ENCODE results near the gene KRTAP5-6.
"Not testable (repeated sequence)": the region's sequence is repeated elsewhere in the genome, so short reads cannot be mapped to it uniquely, and the experiment has no call there.

Gene KRTAP5-6

DNA sequence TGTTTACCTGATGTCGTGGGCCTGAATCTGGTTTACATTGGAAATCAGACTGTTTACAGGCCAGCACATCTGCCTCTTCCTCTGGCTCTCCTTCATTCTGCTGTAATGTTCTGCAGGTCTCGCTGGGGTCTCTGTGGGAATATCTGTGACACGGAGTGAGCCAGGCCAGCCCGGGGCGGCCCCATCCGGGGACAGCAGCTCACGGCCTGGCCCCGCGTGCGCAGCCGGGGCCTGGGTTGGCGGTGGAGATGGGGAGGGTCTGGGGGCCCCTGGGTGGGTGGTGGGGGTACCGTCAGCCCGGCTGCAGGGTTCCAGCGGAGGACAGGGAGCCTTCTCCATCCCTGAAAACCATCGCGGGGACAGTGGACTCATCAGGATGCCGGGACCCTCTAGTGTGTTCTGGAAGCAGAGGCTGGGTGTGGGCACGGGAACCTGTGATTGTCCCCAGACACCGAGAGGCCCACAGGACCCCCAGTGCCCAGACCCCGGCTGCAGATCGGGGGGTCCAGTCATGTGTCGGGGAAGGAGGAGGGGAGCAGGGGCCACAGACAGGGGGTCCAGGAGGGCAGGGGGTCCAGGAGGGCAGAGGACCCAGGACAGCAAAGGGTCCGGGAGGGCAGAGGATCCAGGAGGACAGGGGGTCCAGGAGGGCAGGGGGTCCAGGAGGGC lies 13.0 kb upstream of the KRTAP5-6 start:
- DNase-seq, result not testable (repeated sequence)

DNA sequence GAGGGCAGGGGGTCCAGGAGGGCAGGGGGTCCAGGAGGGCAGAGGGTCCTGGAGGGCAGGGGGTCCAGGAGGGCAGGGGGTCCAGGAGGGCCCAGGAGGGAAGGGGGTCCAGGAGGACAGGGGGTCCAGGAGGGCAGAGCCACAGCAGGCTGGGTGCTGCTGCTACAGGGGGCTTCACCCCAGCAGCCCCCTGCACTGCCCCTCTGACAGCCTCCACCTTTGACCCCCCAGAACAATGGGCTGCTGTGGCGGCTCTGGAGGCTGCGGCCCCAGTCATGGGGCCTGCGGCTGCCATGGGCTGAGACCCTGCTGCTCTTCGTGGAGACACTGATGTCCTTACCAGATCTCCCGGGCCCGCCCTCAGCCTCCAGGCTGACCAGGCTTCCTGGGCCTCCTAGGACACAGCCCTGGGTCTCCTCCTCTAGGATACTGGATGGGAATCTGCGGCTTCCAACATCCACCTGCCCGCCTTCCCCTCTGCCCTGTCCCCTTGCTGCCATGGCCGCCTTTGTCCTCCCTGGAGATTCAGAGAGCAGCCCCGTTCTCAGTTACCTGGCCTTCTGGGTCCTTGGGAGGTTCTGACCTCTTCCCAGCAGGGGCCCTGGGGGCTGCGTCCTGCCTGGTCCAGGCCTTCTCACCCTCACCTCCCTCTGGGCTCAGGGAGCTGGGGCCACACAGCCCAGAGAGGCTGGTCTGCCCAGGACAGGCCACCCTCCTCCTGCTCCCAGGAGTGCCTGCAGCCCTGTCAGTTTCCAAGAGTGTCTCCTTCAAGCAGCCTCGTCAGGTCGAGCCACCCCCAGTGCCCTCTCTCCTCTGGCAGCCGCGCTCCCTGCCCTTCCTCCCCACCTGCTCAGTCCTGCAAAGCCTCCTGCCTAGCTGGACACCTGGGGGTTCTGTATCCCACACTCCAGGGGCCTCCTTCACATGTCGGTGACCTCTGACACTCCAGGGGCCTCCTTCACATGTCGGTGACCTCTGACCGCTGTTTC lies 11.8 kb upstream of the KRTAP5-6 start:
- DNase-seq, result not testable (repeated sequence)

DNA sequence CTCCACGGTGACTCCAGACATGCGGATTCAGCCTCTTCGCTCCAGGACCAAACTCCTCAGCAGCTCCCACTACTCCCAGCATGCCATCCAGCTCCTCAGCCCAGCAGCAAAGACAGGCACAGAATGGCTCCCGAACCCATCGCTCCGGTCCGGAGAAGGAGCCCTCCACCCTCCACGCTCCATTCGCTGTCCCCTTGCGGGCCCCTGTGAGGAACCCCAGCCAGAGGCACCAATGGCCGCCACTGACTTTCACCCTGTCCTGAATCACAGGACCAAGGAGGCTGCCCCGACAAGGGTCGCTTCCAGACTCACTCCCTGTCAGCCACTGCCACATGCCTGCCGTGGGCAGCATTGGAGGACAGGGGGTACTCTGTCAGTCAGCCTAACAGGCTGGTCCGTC lies 10.8 kb upstream of the KRTAP5-6 start:
- not testable (repeated sequence) for DNase-seq

DNA sequence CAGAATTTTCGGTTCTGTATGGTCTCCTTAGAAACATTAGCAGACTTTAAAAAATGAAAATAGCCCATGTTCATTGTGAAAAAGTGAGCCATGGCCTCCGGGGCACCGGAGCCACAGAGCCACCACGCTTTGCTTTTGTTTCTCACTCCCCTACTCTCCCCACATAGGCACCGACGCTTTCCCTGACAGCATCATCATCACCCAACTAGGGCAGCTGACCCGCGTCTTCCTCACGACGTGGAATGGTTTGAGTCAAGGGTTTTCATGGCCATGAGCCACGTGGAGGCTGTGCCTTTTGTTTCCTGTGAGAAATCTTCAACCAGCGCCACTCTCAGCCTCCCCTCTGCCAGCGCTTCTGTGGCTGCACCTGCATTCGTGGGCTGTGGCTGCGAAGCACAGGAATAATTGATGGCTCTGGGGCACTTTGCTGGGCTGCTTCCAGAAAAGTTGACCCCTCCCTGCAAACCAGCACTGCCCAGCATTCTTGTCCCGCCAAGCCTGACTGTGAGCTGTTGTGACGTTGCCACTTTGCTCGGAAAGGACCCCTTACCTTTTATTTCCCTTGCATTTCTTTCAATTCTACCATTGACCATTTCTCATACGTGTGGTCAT lies 8.6 kb upstream of the KRTAP5-6 start:
- DNase-seq, result not testable (repeated sequence)

DNA sequence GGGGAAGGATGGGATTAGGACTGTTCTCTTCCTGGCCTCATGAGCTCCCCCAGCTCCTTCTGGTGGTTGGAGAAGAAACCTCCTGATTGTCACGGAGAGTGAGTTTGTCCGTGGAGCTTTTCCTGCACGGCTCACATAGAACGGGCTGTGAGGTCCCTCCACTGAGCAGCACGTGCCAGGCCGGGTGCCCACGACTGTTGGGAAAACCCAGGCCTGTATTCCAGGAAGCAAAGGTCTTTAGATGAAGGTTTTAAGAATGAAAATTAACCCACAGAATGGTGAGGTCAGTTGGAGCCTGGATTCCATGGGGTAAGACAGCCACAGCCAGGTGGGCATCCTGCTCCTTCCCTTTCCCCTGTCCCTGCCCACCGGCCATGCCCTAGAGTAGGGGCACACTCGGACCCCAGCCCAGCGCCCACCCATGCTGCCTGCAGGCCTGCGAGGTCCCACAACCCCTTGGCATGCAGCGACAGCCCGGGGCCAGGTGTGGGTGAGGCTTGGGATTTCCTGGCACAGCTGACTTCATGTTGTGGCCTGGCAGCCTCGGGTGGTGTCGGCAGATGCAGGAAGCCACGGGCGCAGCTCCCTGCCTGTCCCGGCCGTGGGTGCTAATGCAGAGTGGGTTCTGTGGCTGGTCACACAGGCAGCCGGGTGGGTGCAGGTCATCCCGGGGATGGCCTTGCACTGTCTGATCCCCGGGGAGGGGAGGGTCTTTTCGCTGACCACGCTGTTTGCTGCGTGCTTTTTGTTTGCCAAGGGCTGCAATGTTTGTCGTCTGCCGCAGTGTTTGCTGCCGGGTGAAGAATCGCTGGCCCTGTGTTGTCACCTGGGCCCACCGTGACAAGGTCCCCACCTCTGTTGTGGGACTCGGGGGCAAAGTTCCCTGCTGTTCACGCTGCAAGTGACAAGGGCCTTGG lies 7.5 kb upstream of the KRTAP5-6 start:
- not testable (repeated sequence) for DNase-seq

DNA sequence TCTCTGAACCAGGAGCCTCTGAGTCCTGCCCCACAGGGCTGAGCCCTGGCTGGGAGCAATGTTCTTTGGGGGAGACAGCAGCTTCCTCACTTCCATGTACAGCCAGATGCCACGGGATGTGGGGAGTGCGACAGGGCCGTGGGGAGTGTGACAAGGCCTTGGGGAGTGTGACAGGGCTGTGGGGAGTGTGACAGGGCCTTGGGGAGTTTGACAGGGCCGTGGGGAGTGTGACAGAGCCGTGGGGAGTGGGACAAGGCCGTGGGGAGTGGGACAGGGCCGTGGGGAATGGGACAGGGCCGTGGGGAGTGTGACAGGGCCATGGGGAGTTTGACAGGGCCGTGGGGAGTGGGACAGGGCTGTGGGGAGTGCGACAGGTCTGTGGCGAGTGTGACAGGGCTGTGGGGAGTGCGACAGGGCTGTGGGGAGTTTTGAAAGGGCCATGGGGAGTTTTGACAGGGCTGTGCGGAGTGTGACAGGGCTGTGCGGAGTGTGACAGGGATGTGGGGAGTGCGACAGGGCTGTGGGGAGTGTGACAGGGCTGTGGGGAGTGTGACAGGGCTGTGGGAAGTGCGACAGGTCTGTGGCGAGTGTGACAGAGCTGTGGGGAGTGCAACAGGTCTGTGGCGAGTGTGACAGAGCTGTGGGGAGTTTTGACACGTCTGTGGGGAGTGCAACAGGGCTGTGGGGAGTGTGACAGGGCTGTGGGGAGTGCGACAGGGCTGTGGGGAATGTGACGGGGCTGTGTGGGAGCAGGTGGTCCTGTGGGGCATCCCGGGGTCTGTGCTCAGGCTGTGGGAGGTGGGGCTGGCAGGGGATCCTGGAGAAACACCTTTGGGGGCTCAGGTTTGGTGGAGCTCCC lies 6.6 kb upstream of the KRTAP5-6 start:
- DNase-seq, result no peak

DNA sequence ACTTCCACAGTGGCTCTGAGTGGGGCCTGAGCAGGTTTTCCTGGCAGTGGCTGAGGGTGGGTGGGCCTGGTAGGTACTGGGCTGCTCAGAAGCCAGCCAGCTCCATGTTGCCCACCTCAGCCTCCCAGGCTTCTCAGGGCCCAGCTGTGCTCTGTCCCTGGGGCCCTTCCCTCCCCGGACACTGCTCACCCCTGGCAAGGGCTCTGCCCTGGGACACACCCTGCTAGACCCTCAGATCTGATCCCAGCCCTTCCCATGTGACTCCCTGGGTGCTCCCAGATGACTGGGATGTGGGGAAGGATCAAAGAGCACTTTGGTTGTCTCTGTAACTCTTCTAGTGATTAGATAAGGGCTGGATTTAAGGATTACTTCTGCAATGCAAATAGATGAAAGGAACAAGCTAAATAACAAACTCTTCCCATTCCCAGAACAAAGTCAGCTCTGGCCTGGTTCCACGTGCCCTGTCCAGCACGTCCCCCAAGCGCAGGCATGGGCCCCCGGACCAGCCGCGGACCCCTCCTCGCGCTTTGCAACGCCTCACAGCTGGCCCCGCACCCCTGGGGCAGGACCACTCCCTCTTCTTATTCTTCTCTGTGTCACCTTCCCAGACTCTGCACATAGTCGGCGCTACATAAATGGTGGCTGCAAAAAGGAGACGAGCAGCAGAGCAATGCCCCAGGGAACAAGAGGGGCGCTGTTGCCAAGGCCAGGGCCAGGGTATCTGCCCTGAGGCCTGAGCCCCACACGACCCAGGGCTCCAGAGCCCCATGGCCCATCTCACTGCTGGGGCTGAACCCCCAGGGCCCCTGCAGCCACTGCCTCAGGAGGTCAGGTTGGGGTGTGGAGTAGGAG lies 5.7 kb upstream of the KRTAP5-6 start:
- no peak for DNase-seq

DNA sequence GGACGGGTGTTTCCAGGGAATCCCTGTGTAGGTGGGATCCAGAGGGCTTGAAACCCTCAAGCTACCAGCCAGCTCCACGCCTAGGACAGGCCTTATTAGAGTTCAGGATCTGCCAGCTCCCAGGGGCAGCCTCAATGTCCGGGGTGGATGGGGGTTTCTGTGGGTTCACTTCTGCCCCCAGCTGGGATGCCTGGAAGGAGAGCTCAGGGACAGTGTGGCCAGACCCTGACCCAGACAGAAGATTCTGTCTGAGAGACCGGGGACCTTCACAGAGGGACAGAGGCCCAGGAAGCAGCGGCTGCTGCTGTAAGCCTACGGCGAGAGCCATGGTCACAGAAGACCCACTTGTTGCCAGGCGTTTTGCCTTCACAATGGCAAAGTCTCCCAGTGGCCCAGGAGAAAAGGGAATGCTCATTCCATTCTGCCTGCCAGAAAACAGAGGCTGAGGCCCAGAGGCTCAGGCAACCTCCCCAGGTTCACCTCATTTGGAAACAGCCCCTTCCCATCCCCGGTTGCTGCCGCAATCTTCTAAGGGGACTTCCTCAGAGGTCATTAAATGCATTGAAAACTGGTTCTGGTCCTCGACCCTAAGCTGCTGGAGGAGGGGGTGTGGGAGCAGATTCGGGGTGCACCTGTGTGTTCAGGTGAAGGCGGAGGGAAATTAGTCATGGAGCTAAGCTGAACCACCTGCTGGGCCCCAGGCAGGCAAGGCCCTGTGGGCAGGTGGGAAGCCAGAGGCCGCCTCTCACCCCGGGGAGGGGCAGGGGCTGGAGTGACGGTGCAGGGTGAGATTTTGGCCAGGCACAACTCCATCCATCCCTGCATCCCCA lies 4.9 kb upstream of the KRTAP5-6 start:
- no peak for DNase-seq

DNA sequence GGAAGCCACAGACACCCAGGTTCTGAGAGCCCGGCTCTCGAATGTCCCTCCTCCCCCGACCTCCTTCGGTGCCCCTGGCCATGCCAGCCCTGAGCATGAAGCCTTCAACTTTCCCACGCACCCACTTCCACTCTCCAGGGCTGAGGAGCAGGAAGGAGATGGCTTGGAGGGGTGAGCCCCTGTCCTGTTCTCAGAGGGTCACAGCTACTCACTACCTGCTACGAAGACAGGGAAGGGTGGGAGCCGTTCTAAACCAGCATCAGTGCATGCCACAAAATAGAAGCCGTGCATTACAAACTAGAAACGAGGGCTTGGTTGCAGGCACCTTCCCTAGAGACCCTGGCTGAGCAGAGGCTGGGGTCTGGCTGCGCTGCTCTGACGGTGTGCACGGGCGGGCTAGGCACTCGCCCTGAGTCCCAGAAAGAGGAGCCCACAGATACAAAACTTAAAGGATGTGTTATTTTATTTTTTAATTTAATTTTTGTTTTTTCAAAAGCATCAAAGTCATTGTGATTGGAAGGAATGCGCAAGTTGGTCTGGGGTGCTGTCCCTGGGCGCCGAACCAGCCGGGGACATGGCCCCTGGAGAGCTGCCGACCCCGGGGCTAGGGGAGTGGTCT lies 4.2 kb upstream of the KRTAP5-6 start:
- no peak for DNase-seq

DNA sequence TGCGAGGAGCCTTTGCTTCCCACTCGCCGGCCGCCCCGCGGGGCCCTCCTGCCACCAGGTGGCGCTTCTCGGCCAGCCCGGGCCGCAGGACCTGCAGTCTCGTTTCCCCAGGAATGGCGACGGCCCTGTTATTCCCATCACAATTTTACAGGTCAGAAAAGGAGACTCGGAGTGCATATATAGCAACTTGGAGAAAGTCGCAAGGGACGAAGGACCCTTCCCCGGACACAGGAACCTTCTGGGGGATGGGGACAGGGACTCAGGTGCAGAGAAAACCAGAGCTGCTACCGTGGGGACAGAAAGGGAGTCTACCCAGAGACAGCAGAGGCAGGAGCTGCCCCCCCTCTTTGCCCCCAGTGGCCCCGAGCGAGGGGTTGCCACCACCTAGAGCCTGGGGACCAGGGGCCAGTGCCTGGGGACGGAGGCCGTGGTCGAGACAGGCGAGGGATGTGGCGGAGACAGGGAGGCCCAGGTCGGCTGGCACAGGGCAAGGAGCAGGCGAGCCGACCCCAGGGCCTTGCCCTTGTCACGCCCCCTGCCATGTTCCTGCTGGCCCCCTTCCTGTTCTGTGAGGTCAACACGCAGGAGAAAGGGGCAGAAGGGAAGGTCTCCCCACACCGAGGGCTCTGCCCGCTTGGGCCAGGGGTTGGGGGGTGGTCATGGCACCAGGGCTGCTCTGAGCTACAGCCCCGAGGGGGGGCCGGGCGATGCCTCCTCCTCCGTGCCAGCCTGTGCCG lies 3.5 kb upstream of the KRTAP5-6 start:
- peak; percentile 57 for DNase-seq

DNA sequence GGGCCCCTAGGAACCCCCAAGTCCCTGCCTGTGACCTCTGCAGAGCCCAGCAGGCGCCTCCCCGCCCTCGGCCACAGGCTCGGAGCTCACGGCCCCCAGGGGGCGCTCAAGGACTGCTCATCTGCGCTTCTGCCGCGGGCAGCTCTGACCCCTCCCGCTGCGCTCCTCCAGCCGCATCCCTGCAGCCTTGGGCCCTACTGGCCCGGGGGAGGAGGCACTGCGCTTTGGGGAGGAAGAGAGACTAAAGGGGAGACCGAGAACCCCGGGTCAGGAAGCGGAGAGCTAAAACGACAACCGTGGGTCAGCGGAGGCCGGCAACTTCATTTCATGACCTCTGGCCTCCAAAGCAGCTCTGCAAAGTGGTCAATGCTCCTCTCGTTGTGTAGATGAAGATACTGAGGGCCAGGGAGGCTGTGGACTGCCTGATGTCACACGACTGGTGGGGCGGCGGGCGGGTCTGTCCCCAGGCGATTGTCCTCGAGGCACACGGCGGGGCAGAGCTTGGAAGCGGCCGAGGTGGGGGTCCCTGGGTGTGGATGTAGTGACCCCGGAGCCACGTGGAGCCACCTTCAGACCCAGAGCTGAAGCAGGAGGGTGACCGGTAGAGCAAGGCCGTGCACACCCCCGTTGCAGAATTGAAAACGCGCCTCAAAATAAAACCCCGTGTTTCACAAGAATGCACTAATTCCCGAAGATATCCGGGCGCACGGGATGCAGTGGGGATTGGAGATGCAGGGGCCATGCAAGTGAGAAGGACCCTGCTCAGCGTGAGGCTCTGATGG lies 2.7 kb upstream of the KRTAP5-6 start:
- peak; percentile 71 for DNase-seq

DNA sequence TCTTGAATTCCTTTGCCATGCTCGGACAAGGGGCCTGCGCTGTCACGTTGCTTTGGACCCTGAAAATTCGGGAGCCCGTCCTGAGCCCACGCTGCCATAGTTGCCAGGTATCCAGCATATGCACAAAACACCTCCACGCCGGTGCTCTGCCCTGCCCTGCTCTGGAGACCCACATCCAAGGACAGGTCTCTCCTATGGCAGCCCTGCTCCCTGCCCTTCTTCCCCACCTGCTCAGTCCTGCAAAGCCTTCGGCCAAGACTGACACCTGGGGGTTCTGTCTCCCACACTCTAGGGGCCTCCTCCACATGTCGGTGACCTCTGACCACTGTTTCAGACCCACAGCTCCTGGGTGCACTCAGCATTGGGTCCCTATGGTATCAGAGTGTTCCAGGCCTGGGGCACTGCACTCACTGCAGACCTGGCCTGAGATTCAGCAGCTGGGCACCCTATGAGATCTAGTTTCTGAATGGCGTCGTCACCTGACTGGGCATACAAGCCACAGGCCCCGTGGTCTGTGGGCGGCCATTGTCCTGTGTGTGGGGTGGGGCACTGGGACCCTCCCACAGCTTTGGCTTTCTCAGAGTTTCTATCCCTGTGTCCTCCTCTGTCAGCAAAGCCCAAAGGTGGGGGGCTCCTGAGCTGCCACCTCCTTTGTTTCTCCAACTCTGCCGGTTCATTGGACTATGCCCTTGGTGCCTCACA lies 2.0 kb upstream of the KRTAP5-6 start:
- DNase-seq, result no peak

DNA sequence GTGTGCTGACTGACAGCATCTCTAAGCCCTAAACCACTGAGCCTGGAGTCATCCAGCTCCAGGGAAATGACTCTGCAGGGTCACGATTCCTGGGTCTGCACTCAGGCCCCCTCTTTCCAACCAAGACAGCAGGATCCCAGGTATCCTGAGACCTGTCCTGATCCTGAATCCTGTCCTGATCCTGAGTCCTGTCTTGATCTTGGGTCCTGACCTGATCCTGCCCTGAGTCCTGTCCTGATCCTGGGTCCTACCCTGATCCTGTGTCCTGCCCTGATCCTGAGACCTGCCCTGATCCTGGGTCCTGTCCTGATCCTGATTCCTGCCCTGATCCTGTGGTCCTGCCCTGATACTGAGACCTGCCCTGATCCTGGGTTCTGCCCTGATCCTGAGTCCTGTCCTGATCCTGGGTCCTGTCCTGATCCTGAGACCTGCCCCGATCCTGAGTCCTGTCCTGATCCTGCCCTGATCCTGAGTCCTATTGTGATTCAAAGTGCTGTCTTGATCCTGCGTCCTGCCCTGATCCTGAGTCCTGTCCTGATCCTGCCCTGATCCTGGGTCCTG lies 1.4 kb upstream of the KRTAP5-6 start:
- DNase-seq, result no peak

DNA sequence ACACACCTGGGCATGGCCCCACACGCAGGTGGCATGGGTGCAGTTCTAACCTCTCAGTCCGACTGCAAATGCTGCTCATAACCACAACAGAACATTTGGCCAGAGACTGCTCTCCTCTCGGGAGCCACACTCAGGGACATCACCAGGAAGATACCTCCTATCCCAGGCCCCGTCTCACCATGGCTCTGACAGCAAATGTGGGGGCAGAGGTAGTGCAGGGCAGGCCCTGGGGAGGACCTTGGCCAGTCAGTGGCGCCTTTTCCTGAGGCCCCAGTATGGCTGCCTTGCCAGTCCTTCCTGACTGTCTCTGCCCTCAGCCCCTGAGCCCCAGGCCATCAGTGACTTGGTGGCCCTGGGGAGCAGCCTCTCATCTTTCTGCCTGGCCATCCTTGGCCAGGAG lies 2.8 kb downstream of the KRTAP5-6 start:
- no peak for DNase-seq

DNA sequence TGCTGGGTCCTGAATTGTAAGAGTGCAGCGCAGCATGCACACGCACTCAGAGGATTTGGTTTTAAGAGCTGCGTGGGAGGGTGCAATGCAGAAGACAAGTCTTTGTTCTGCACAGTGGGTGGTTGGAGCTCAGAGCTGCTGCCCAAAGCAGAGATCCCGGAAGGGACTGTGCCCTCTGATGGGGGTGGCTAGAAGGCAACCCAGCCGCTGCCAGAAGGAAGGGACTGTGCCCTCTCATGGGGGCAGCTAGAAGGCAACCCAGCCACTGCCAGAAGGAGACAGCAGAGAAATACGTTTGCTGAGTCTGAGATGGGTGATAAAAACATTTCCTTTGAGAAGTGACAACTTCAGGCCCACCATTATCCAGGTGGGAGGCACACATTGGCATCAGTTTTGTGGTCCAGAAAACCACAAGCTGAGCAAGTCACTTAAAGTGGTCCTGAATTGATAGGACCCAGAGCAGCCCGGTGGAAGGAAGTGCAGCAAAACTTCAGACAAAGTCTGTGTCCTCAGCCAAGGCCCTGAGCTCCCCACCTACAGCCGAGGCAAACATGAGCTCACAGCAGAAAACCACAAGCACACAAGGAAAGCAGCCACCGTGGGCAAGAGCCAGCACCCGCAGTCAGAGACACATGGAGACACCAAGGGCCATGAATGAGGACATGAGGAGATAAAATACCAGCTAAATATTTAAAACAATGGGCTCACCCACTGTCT lies 4.3 kb downstream of the KRTAP5-6 start:
- DNase-seq, result no peak

DNA sequence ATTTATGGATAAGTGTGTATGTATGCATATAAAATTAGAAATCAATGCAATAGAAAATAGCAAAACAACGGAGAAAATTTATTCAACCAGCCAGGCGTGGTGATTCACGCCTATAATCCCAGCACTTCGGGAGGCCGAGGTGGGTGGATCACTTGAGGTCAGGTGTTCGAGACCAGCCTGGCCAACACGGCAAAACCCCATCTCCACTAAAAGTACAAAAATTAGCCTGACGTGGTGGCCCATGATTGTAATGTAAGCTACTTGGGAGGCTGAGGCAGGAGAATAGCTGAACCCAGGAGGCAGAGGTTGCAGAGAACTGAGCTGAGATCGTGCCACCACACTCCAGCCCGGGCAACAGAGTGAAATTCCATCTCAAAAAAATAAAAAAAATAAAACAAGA lies 5.5 kb downstream of the KRTAP5-6 start:
- no peak for DNase-seq
